Pancreas (tissue), 10 donors: ENCODE measurements around the gene MELTF. TPM values are rescaled to one million over a fixed set of nuclear protein-coding genes. Genes with fewer than 3 reads are reported as not detected.
A peak's percentile ranks its signal among the peaks of the same experiment; 100 is the strongest.

Experiments used
- ATAC-seq, 4 donors: fragments of 200-7000 bp; cut with Tn5 transposase; one replicate each; pipeline versions ENCODE4 v1.8.0 to v1.9.1; 2020; ENCODE audit warnings: mild to moderate bottlenecking in 4 of 4, moderate library complexity in 4 of 4
- DNase-seq, 6 donors: peaks; one replicate each; pipeline ENCODE4 v3.0.0-alpha.2; 2020
- FAIRE-seq: peaks from 2 replicates; lab custom pipeline; 2012; peaks lifted over from hg19 to GRCh38; lab: Jason Lieb, UNC
- H3K27ac ChIP-seq, 4 donors: fragments of 200-600 bp; sonication (generic); 1 replicate in 3 of 4; 2 replicates in 1 of 4; pipeline versions ENCODE4 v1.5.0 to v1.8.0; 2020
- H3K27me3 ChIP-seq, 4 donors: fragments of 200-600 bp; one replicate each; pipeline ENCODE4 v1.8.0; 2021
- H3K36me3 ChIP-seq, 3 donors: fragments of 200-600 bp; sonication (generic) in 1 of 3; one replicate each; pipeline versions ENCODE4 v1.5.0 to v1.8.0; 2020 to 2021
- H3K4me1 ChIP-seq, 3 donors: fragments of 200-600 bp; one replicate each; pipeline ENCODE4 v1.8.0; 2021
- H3K4me3 ChIP-seq, 4 donors: fragments of 200-600 bp; sonication (generic) in 2 of 4; one replicate each; pipeline versions ENCODE4 v1.5.0 to v1.8.0; 2020 to 2021
- H3K9me3 ChIP-seq, 4 donors: fragments of 200-600 bp; one replicate each; pipeline ENCODE4 v1.8.0; 2021
- WGBS, 2 donors: extraction: QIAGEN DNeasy Blood & Tissue Kit; methylation state at CpG; one replicate each; pipeline ENCODE4 v1.1.7; 2013; 5-methylcytosine and 5-hydroxymethylcytosine counted together
- intact Hi-C, 3 donors: fragments of 100-400 bp; cut with DNase I; formaldehyde crosslinking; loops; one replicate each; pipeline versions ENCODE4 v1.11.1 to v1.14.2; 2022
- polyA plus RNA-seq, 2 donors: library from polyadenylated mRNA; stranded (reverse); fragments of 200-250 nt; gene quantifications; one replicate each; pipeline ENCODE4 v1.2.3, GENCODE V29; 2013
- total RNA-seq, 6 donors: library from RNA; stranded (reverse); fragmentation: NEBNext Ultra II Directional in 4 of 6; extraction: Animal tissue kit (Norgen Biotek cat#: 25700) in 4 of 6; gene quantifications; one replicate each; pipeline versions ENCODE4 v1.2.1 to v1.2.4, GENCODE V29; 2021 to 2023
- TF ChIP-seq, protein P1 (sequence below), 4 donors: fragments of 200-600 bp; sonication (generic) in 3 of 4; IDR thresholded peaks; one replicate each; pipeline versions ENCODE4 v1.5.0 to v1.8.0; 2021; ENCODE audit warnings: antibody characterized with exemption in 4 of 4
- donor health status: healthy with polysubstance abuse.
- donor health status: DM: no; HTN: no; CAD: no; lungs with moderate emphysema.
- donor health status: DM: no; HTN: no; CAD: no.
- donor health status: control.
- donor health status: control.
- donor health status: Bipolar disorder and iron deficiency.
- donor health status: DM: yes; HTN: yes; CAD: no.
- donor health status: DM: no; HTN: no; CAD: no.
- donor health status: DM: no; HTN: no; CAD: no.
- donor health status: DM: yes; HTN: yes; CAD: no.

MELTF gene
- total and polyA plus RNA-seq, 8 donors = 2.9 to 21.7 (median 6.8) TPM

DNA sequence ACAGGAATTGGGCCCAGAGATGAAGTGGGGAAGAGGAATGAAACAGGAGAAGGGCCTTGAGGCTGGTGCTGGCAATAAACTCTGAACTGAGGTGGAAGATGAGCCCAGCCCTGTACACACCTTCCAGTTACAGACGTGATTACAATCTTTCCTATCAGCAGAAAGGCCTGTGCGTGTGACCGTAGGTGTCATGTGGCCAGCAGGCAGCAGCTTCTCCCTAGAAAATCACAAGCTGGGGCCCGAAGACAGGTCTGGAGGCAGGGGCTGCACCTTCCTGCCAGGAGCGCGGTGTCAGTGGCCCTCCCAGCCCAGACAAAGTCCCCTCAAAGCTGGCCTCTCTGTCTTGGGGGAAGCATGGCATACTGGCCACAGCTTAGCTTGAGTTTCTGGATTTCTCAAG lies 44.3 kb downstream of the MELTF start:
- FAIRE-seq = no peak
- WGBS, 2 donors = 88% methylated on average over 6 of the region's 6 CpGs
- TF ChIP-seq, protein P1, sequence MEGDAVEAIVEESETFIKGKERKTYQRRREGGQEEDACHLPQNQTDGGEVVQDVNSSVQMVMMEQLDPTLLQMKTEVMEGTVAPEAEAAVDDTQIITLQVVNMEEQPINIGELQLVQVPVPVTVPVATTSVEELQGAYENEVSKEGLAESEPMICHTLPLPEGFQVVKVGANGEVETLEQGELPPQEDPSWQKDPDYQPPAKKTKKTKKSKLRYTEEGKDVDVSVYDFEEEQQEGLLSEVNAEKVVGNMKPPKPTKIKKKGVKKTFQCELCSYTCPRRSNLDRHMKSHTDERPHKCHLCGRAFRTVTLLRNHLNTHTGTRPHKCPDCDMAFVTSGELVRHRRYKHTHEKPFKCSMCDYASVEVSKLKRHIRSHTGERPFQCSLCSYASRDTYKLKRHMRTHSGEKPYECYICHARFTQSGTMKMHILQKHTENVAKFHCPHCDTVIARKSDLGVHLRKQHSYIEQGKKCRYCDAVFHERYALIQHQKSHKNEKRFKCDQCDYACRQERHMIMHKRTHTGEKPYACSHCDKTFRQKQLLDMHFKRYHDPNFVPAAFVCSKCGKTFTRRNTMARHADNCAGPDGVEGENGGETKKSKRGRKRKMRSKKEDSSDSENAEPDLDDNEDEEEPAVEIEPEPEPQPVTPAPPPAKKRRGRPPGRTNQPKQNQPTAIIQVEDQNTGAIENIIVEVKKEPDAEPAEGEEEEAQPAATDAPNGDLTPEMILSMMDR (IDR thresholded peaks at IDR 0.05) = no peak
- ATAC-seq = no peak
- no peak overlapping the region for H3K27ac ChIP-seq
- peaks cover 0 to 7% (median 5%) of the 10 kb centered on the region in 3 donors for H3K4me1 ChIP-seq
- intact Hi-C loops = no loop called here
- no peak overlapping the region for H3K4me3 ChIP-seq
- no peaks in the 10 kb centered on the region for H3K27me3 ChIP-seq
- no peaks in the 10 kb centered on the region for H3K9me3 ChIP-seq
- DNase-seq = no peak
- H3K36me3 ChIP-seq = no peaks in the 10 kb centered on the region

DNA sequence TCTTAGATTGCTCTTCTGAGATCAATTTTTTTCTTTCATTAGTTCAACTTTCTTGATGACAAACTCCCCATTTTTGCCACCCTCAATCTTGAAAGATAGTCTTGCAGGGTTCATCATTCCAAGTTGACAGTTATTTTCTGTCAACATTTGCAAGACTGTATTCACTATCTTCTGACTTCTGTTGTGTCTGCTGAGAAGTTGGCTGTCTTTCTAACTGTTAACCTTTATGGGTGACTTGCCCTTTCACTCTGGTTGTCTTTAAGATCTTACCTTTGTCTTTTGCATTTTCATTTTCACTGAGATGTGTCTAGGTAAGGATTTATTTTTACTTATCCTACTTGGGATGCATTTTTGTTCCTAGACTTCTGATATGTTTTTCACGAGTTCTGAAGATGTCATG lies 46.4 kb downstream of the MELTF start:
- FAIRE-seq (no peak), ATAC-seq (no peak), DNase-seq (no peak)
- intact Hi-C loops = no loop called here
- Histone ChIP-seq H3K4me3 (no peak overlapping the region), H3K9me3 (no peaks in the 10 kb centered on the region), H3K27ac (no peak overlapping the region), H3K27me3 (no peaks in the 10 kb centered on the region), H3K4me1 (no peaks in the 10 kb centered on the region), H3K36me3 (no peaks in the 10 kb centered on the region)
- TF ChIP-seq, protein P1 (IDR thresholded peaks at IDR 0.05) = no peak
- WGBS, 2 donors = 62 to 64% methylated on average over 1 of the region's 1 CpG

DNA sequence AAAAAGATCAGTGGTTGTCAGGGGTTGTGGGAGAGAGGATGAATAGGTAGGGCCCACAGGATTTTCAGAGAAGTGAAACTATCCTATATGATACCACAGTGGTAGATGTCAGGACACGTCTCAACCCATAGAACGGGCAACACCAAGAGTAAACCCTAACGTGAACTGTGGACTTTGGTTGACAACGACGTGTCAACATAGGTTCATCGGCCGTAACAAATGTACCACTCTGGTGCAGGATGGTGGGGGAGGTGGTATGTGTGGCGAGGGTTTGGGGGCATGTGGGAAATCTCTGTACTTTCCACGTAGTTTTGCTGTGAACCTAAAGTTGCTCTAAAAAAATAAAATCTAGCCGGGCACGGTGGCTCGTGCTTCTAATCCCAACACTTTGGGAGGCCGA lies 48.0 kb downstream of the MELTF start:
- Histone ChIP-seq H3K9me3 (no peaks in the 10 kb centered on the region), H3K27ac (no peak overlapping the region), H3K36me3 (no peaks in the 10 kb centered on the region), H3K4me3 (no peak overlapping the region), H3K4me1 (no peaks in the 10 kb centered on the region), H3K27me3 (no peaks in the 10 kb centered on the region)
- TF ChIP-seq, protein P1 (IDR thresholded peaks at IDR 0.05) = no peak
- intact Hi-C loops = no loop called here
- DNase-seq (no peak), FAIRE-seq (no peak), ATAC-seq (no peak)
- 92 to 93% methylated on average over 13 of the region's 13 CpGs for WGBS, 2 donors

DNA sequence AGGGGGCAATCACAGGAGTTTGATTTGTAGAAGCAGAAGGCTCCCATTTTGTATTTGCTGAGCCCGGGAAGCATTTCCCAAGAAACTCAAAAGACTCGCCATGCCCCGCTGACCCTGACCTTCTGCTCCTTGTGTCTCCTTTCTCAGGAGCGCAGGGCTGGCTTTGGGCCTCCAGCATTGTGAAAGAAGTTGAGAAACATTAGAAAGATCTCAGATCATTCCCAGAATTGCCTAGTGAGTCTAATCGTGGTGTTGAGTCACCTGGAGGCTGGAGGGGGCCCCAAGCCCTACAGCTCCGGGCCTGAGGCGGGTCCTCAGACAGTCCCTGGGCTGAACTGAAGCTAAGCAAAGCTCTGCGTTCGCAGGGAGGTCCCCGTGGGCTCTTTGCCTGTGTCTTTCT lies 50.1 kb downstream of the MELTF start:
- no peak overlapping the region for H3K4me3 ChIP-seq
- ATAC-seq (peak in 2 of 4 donors; percentile 29 to 65), DNase-seq (no peak), FAIRE-seq (no peak)
- no peak overlapping the region for H3K27ac ChIP-seq
- H3K4me1 ChIP-seq = no peaks in the 10 kb centered on the region
- H3K36me3 ChIP-seq = no peaks in the 10 kb centered on the region
- intact Hi-C loops = no loop called here
- TF ChIP-seq, protein P1 (IDR thresholded peaks at IDR 0.05) = no peak
- WGBS, 2 donors = 73 to 75% methylated on average over 10 of the region's 10 CpGs
- H3K27me3 ChIP-seq = no peaks in the 10 kb centered on the region
- H3K9me3 ChIP-seq = no peaks in the 10 kb centered on the region

DNA sequence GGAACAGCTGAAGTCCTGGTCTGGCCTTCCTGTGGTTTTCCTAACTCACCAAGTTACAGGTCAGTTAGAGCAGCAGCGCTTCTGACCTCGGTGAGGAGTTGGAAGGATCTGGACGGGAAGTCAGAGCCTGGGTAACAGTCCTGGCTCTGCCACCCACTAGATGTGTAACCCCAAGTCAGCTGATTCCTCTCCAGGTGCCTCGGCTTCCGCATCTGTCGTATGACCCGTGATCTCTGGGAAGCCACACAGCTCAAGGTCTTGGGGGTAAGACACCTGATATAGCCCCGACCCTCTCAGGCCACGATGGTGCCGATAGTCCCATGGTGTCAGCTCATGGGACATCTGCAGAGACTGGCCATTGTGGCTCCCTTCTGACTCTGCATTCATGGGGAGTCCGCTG lies 52.7 kb downstream of the MELTF start:
- no peak overlapping the region for H3K4me3 ChIP-seq
- intact Hi-C loops = no loop called here
- WGBS, 2 donors = 64 to 66% methylated on average over 11 of the region's 11 CpGs
- DNase-seq = no peak
- no peaks in the 10 kb centered on the region for H3K27me3 ChIP-seq
- H3K4me1 ChIP-seq = no peaks in the 10 kb centered on the region
- TF ChIP-seq, protein P1 (IDR thresholded peaks at IDR 0.05) = no peak
- no peaks in the 10 kb centered on the region for H3K9me3 ChIP-seq
- no peaks in the 10 kb centered on the region for H3K36me3 ChIP-seq
- ATAC-seq = no peak
- H3K27ac ChIP-seq = no peak overlapping the region
- no peak for FAIRE-seq
